T follicular helper cell (primary cell): ENCODE data around the gene XBP1.
"Not testable (repeated sequence)": the region's sequence is repeated elsewhere in the genome, so short reads cannot be mapped to it uniquely, and the experiment has no call there.

Source experiments
- DNase-seq: peaks from one replicate; pipeline ENCODE4 v3.0.0-alpha.2; 2020; ENCODE audit warnings: low read depth

XBP1 gene

GRCh38 chr22:28791841-28792490, 8.4 kb downstream of the XBP1 start:
- DNase-seq = no peak

DNA sequence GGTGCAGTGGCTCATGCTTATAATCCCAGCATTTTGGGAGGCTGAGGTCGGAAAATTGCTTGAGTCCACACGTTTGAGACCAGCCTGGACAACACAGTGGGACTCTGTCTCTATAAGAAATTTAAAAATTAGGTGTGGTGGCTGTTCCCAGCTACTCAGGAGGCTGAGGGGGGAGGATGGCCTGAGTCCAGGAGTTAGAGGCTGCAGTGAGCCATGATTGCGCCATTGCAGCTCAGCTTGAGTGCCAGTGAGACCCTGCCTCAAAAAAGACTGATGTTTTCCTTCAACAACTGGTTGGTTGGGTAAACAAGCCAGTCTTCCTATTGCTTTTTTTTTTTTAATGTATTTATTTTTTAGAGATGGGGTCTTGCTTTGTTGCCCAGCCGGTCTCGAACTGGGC, 9.2 kb downstream of the XBP1 start:
- DNase-seq = no peak

DNA sequence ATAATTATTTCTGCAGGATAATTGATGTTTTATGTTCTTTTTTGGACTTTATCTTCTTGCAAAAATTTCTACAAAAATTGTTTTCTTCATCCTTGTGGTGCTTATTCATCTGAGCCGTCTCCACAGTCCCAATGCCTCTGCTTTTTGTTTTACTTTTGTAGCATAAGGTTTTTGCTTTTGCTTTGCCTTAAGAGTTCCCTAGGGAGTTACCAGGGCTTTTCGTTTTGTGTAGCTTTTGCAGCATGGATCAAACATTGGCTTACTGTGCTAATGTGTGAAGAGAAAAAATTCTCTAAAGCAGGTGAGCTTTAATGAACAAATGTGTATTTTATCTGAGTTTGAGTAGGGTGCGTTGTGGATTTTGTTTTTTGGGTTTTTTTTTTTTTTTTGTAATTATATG, 11.8 kb downstream of the XBP1 start:
- DNase-seq = no peak

DNA sequence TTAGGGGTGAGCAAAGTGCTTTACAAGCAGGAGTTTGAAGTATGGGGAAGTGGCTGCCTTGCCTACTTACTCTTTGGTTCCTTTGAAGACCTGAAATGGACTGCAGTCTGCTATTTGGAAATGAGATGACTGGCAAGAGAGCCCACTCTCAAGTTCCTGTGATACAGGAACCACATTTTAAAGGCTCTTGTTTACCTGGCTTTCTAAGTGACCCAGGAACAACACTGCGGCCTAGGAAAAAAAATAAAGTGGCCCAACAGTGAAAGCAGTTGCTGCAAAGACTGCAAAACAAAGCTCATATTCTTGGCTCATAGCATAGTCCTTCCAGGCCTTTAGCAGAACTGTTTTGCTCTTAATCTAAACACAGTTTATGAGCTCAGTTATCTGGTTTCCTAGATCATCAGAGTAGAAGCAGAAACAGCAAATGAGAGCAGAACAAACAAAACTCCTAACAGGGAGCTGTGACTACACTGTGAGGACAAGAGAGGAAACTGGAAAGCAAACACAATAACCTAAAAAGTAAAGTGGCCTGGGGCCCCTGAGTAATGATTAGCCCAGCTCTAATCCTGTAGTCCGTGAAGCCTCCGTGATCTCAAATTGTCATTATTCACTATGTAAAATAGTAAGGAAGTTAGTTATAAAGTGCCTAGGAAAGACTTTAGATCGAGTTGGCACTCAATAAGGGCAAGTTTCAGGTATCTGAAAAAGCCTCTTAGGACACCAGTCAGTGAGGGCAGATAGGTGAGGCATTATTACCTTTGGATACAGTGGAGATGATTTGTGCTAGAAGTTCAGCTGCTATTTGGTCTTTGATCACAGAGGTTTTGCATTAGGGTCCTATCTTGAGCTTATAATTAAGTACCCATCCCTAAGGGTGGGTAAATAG, 16.3 kb downstream of the XBP1 start:
- no peak for DNase-seq

DNA sequence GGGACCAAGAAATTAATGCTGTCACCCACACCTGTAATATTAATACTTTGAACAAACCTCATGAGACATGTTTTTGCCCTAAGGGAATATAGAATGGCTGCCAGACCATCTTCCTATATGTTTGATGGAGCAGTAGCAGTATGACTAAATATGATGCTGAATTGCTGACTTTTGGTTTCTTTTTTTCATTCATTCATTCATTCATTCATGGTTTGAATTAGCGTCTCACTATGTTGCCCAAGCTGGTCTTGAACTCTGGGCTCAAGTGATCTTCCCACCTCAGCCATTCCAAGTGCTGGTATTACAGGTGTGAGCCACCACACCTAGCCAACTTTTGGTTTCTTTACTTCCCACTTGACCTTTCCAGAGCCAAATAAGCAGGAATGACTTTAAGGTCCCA, 20.1 kb downstream of the XBP1 start:
- DNase-seq = no peak

DNA sequence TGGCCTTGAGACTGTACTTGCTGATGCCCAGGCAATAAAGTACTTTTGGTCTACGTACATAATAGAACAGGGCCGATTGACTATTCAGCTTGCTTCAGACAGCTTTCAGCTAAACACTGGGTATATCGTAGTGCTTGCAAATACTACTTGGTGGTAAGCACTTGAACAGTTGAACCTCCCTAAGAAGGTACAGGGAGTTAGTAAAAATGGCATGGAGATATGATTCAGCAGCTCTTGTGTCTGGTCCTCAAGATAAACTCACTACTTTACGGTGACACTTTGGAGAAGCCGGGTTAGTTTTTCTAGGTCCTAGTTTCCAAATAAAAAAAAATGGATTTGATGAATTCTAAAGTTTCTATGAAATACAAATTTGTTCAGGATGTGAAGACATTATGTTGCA, 20.5 kb downstream of the XBP1 start:
- no peak for DNase-seq

GRCh38 chr22:28774378-28774777, 26.0 kb downstream of the XBP1 start:
- DNase-seq = no peak

DNA sequence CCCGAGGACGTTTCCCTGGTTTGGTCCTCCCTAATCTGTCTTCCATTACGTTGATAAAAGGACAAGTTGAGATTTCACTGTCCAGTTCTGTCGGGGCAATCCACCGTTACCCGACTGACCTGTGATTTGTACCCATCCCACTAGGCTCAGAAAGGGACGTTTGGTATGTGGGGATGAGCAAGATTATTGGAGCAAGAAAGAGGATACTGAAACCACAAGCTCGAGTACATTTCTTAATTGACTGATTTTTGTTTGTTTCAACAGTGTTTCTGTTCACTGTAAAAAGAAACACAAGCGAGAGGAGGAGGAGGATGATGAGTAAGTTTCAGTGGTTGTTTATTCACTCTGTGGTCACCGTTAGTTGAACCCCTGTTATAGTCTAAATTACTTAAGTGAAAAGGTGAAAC, 26.9 kb downstream of the XBP1 start:
- DNase-seq = no peak

DNA sequence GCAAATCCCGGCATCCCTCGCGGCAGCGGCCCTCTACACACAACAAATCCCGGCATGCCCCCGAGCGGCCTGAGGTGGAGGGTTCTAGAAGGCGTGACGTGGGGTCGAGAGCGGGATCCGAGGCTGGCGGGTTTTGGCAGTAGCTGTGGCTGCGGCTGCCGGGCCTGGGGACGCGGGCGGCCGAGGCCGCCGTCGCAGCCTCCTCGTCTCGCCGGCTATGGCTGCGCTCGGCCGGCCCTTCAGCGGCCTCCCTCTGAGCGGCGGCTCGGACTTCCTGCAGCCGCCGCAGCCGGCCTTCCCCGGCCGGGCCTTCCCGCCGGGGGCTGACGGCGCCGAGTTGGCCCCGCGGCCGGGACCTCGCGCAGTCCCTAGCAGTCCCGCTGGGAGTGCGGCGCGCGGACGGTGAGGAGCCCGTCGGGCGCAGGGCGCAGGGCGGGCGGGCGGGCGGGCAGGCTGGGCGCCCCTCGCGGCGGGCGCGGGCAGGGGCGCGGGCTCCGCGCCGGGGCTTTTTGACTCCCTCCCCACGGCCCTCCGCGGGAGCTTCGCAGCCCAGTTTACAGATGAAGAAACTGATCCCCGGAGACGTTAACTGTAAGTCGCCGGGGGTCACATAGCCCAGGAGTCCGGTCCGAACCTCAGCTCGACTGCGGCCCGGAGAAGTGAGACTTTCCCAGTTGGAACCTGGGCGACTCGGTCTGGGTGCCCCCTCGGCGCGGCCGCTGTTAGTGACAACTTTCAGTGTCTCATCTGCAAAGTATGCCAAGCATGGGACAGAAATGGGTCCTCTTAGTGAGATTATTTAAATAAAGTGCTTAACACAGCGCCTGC, 27.5 kb downstream of the XBP1 start, which contains the start of gene CCDC117:
Gene CCDC117 (plus strand): TSS at position 63 of the 828 bp plus-strand sequence. CDS start 155 bp downstream, at position 218.
- peak; percentile 89 for DNase-seq

- no peak for DNase-seq
Measured at GRCh38 chr22:28771195-28771791, 29.1 kb downstream of the XBP1 start.

DNA sequence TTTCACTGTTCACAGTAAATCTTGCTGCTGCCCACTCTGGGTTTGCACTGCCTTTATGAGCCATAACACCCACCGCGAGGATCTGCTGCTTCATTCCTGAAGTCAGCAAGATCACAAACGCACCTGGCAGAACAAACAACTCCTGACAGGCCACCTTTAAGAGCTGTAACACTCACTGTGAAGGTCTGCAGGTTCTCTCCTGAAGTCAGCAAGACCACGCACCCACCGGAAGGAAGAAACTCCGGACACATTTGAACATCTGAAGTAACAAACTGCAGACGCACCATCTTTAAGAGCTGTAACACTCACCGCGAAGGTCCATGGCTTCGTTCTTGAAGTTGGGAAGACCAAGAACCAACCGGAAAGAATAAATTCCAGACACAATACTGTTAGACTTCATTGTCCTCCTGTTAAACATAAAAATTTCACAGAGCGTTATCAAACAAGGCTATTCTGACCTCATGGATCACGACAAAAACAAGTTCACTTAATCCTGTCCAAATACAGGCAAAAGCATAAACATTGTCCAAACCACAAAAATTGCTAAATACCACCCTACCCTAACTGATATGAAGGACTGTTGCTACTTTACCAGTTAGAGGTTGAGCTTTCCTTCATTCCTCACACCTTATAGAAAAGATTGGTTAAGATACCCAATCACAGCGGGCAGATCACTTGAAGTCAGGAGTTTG, 30.8 kb downstream of the XBP1 start:
- DNase-seq = no peak

GRCh38 chr22:28768701-28769393, 31.5 kb downstream of the XBP1 start:
- no peak for DNase-seq

- no peak for DNase-seq
Measured at GRCh38 chr22:28766628-28767027, 33.7 kb downstream of the XBP1 start.

DNA sequence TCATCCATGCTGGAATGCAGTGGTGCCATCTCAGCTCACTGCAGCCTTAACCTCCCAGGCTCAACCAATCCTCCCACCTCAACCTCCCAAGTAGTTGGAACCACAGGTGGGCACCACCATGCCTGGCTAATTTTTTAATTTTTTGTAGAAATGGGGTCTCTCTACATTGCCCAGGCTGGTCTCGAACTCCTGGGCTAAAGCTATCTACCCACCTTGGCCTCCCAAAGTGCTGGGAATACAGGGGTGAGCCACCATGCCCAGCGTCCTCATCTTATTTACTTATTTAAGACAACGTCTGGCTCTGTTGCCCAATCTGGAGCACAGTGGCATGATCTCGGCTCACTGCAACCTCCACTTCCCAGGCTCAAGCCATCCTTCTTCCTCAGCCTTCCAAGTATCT, 38.4 kb downstream of the XBP1 start:
- DNase-seq = not testable (repeated sequence)

DNA sequence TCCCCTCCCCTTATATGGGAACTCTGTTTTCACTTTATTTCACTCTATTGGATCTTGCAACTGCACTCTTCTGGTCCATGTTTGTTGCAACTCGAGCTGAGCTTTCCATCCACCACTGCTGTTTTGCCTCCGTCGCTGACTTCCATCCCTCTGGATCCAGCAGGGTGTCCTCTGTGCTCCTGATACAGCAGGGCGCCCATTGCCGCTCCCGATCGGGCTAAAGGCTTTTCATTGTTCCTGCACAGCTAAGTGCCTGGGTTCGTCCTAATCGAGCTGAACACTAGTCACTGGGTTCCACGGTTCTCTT, 39.0 kb downstream of the XBP1 start:
- DNase-seq = no peak

DNA sequence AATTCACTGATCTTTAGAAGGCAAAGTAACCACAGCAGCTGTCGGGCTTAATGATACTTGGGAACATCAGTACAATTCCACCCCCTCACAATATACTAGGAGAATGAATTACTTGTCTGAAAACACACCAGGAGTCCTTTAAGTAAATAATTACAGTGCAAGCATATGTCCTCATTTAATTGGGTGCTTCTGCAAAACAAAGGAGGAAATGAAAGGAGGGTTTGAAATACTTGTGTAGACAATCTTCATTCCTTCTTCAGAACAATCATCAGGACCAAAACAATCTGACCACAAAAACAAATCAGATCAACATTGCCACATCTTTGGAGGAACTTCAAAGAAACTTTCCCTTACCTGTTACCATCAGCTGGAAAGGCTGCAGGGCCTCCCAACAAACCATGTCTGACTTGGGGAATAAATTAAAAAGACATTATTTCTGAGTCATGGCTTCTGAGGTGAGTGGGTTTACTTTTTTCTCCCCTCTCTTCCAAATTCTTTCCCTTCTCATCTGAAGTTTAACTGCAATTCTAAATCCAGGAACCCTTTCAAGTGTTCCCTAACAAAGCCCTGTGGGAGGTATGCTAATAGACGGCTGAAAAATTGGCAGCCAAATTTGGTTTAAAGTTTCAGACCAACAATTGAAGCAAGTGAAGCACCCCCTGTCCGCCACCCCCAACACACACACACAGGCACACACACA, 40.4 kb downstream of the XBP1 start:
- no peak for DNase-seq

DNA sequence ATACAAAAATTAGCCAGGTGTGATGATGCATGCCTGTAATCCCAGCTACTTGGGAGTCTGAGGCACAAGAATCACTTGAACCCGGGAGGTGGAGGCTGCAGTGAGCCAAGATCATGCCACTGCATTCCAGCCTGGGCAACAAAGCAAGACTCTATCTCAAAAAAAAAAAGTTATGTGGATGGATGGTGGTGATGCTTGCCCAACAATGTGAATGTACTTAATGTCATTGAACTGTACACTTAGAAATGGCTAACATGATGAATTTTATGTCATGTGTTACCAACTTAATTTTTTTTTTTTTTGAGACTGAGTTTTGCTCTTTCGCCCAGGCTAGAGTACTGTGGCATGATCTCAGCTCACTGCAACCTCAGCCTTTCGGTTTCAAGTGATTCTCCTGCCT, 45.9 kb downstream of the XBP1 start:
- not testable (repeated sequence) for DNase-seq

- DNase-seq = no peak
Measured at GRCh38 chr22:28750471-28750881, 49.9 kb downstream of the XBP1 start.
